Chondrocyte (in vitro differentiated cells): Measurements from ENCODE around the gene ZNF384. TPM values are rescaled to one million over a fixed set of nuclear protein-coding genes. Genes with fewer than 3 reads are reported as not detected.

Source experiments
- DNase-seq: peaks from one replicate; pipeline ENCODE4 v3.0.0; 2021; ENCODE audit warnings: mixed read lengths, low spot score
- H3K27ac Mint-ChIP-seq: one replicate; pipeline ENCODE4 v1.8.0; 2021; ENCODE audit warnings: mild to moderate bottlenecking, moderate library complexity, mixed read lengths; ENCODE audit not compliant: unreplicated experiment
- H3K27me3 Mint-ChIP-seq: 2 replicates; pipeline ENCODE4 v1.8.0; 2021; ENCODE audit warnings: low read depth, mixed read lengths
- H3K36me3 Mint-ChIP-seq: 2 replicates; pipeline ENCODE4 v1.8.0; 2021; ENCODE audit warnings: low read depth, mixed read lengths
- H3K4me1 Mint-ChIP-seq: 2 replicates; pipeline ENCODE4 v1.8.0; 2021; ENCODE audit warnings: low read depth, mild to moderate bottlenecking, mixed read lengths
- H3K4me3 Mint-ChIP-seq: one replicate; pipeline ENCODE4 v1.8.0; 2021; ENCODE audit warnings: mild to moderate bottlenecking, moderate library complexity, mixed read lengths; ENCODE audit not compliant: unreplicated experiment
- H3K9me3 Mint-ChIP-seq: 2 replicates; pipeline ENCODE4 v1.8.0; 2021; ENCODE audit warnings: low read depth, mixed read lengths
- CTCF ChIP-seq: fragments of 200-600 bp; sonication (generic); IDR thresholded peaks from 2 replicates; pipeline ENCODE4 v1.5.0; 2021; ENCODE audit warnings: antibody characterized with exemption, mild to moderate bottlenecking, moderate library complexity
- total RNA-seq: library from RNA; stranded (reverse); gene quantifications from 3 replicates; pipeline ENCODE4 v1.2.1, GENCODE V29; 2021

ZNF384 gene
- total RNA-seq, 1 donor from 2014 or later: 50.7 TPM

- no peaks in the 10 kb centered on the region for H3K36me3 Mint-ChIP-seq
- no peaks in the 10 kb centered on the region for H3K27me3 Mint-ChIP-seq
- DNase-seq: no peak
- TF ChIP-seq CTCF: no peak
- H3K4me1 Mint-ChIP-seq: peaks cover 8% of the 10 kb centered on the region
- no peak overlapping the region for H3K27ac Mint-ChIP-seq
- H3K4me3 Mint-ChIP-seq: no peak overlapping the region
- H3K9me3 Mint-ChIP-seq: no peaks in the 10 kb centered on the region
These were observed 70.5 kb downstream of the ZNF384 start for GRCh38 chr12:6618483-6619225.

Other genes starting within 250 kb of the ZNF384 start
- not detected in 3 replicates for gene CD27, start 244.4 kb downstream of the ZNF384 start, total RNA-seq
- gene TAPBPL, start 237.3 kb downstream of the ZNF384 start, total RNA-seq: 4.6 to 12.3 TPM (median 5.2 TPM) in 3 replicates
- gene VAMP1, start 218.7 kb downstream of the ZNF384 start, total RNA-seq: 5.3 to 6.1 TPM (median 5.3 TPM) in 3 replicates
- 169 to 201 TPM (median 170 TPM) in 3 replicates for gene MRPL51, start 196.1 kb downstream of the ZNF384 start, total RNA-seq
- gene NCAPD2, start 195.3 kb downstream of the ZNF384 start, total RNA-seq: 23.0 to 27.7 TPM (median 25.0 TPM) in 3 replicates
- gene GAPDH, start 154.9 kb downstream of the ZNF384 start, total RNA-seq: 2,133 to 3,148 TPM (median 3,067 TPM) in 3 replicates
- 29.0 to 29.5 TPM (median 29.2 TPM) in 3 replicates for gene IFFO1, start 133.3 kb downstream of the ZNF384 start, total RNA-seq
- gene NOP2, start 121.1 kb downstream of the ZNF384 start, total RNA-seq: 27.1 to 39.3 TPM (median 32.5 TPM) in 3 replicates
- 227 to 242 TPM (median 231 TPM) in 3 replicates for gene CHD4, start 82.0 kb downstream of the ZNF384 start, total RNA-seq
- gene LPAR5, start 53.4 kb downstream of the ZNF384 start, total RNA-seq: 0.41 to 0.57 TPM (median 0.48 TPM) in 3 replicates
- gene ACRBP, start 41.9 kb downstream of the ZNF384 start, total RNA-seq: 0.37 to 0.74 TPM (median 0.41 TPM) in 3 replicates
- 32.9 to 38.5 TPM (median 37.5 TPM) in 3 replicates for gene ING4, start 26.3 kb downstream of the ZNF384 start, total RNA-seq
- gene PIANP, start 11.4 kb upstream of the ZNF384 start, total RNA-seq: 3.2 to 9.3 TPM (median 4.4 TPM) in 3 replicates
- 57.0 to 74.4 TPM (median 59.3 TPM) in 3 replicates for gene COPS7A, start 34.7 kb upstream of the ZNF384 start, total RNA-seq
- 161 to 172 TPM (median 163 TPM) in 3 replicates for gene MLF2, start 63.8 kb upstream of the ZNF384 start, total RNA-seq
- 413 to 493 TPM (median 463 TPM) in 3 replicates for gene PTMS, start 77.0 kb upstream of the ZNF384 start, total RNA-seq
- gene LAG3, start 83.1 kb upstream of the ZNF384 start, total RNA-seq: 0.56 to 1.7 TPM (median 1.0 TPM) in 3 replicates
- 0.70 to 1.2 TPM (median 0.72 TPM) in 3 replicates for gene CD4, start 100.2 kb upstream of the ZNF384 start, total RNA-seq
- gene GPR162, start 132.4 kb upstream of the ZNF384 start, total RNA-seq: 3.2 to 4.6 TPM (median 4.2 TPM) in 3 replicates
- 109 to 116 TPM (median 114 TPM) in 3 replicates for gene P3H3, start 139.0 kb upstream of the ZNF384 start, total RNA-seq
- gene GNB3, start 151.6 kb upstream of the ZNF384 start, total RNA-seq: 10.2 to 11.5 TPM (median 10.9 TPM) in 3 replicates
- 4.1 to 7.5 TPM (median 5.6 TPM) in 3 replicates for gene CDCA3, start 161.9 kb upstream of the ZNF384 start, total RNA-seq
- gene USP5, start 162.8 kb upstream of the ZNF384 start, total RNA-seq: 103 to 147 TPM (median 106 TPM) in 3 replicates
- gene TPI1, start 178.2 kb upstream of the ZNF384 start, total RNA-seq: 430 to 562 TPM (median 551 TPM) in 3 replicates
- gene SPSB2, start 183.9 kb upstream of the ZNF384 start, total RNA-seq: 7.6 to 11.8 TPM (median 7.9 TPM) in 3 replicates
- gene LRRC23, start 215.4 kb upstream of the ZNF384 start, total RNA-seq: 6.3 to 9.3 TPM (median 7.6 TPM) in 3 replicates
- 22.2 to 60.8 TPM (median 58.6 TPM) in 3 replicates for gene ENO2, start 225.2 kb upstream of the ZNF384 start, total RNA-seq
- 103 to 110 TPM (median 106 TPM) in 3 replicates for gene ATN1, start 238.6 kb upstream of the ZNF384 start, total RNA-seq